ENCODE data around the gene SCN3B. TPM values are rescaled to one million over a fixed set of nuclear protein-coding genes. Genes with fewer than 3 reads are reported as not detected.
A peak's percentile ranks its signal among the peaks of the same experiment; 100 is the strongest.

Gene SCN3B, protein sequence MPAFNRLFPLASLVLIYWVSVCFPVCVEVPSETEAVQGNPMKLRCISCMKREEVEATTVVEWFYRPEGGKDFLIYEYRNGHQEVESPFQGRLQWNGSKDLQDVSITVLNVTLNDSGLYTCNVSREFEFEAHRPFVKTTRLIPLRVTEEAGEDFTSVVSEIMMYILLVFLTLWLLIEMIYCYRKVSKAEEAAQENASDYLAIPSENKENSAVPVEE
- 1 to 10 TPM in 2 of 5 donors, not detected in 3; 1.4 to 2.2 TPM for total RNA-seq
- polyA plus RNA-seq: under 1 TPM; 0.15 to 0.38 (median 0.19) TPM
- long read RNA-seq, donor 1, full-length matches to known transcripts: 1 of 1 reads
- long read RNA-seq, donor 1, partial matches to known transcripts: 0 of 1 reads
- long read RNA-seq, donor 1, other reads (novel, unspliced or antisense): 0 of 1 reads
- long read RNA-seq, donor 2, full-length matches to known transcripts: 1 of 1 reads
- long read RNA-seq, donor 2, partial matches to known transcripts: 0 of 1 reads
- long read RNA-seq, donor 2, other reads (novel, unspliced or antisense): 0 of 1 reads
- long read RNA-seq, donor 3, full-length matches to known transcripts: 2 of 2 reads
- long read RNA-seq, donor 3, partial matches to known transcripts: 0 of 2 reads
- long read RNA-seq, donor 3, other reads (novel, unspliced or antisense): 0 of 2 reads
- long read RNA-seq, donor 4, full-length matches to known transcripts: 1 of 1 reads
- long read RNA-seq, donor 4, partial matches to known transcripts: 0 of 1 reads
- long read RNA-seq, donor 4, other reads (novel, unspliced or antisense): 0 of 1 reads
- long read RNA-seq, donor 5: 0 reads
- long read RNA-seq, donor 6, full-length matches to known transcripts: 2 of 2 reads
- long read RNA-seq, donor 6, partial matches to known transcripts: 0 of 2 reads
- long read RNA-seq, donor 6, other reads (novel, unspliced or antisense): 0 of 2 reads
- long read RNA-seq, donor 7, full-length matches to known transcripts: 5 of 20 reads
- long read RNA-seq, donor 7, partial matches to known transcripts: 15 of 20 reads
- long read RNA-seq, donor 7, other reads (novel, unspliced or antisense): 0 of 20 reads
- long read RNA-seq, donor 8, full-length matches to known transcripts: 2 of 2 reads
- long read RNA-seq, donor 8, partial matches to known transcripts: 0 of 2 reads
- long read RNA-seq, donor 8, other reads (novel, unspliced or antisense): 0 of 2 reads
- long read RNA-seq, donor 9: 0 reads
- long read RNA-seq, donor 10, full-length matches to known transcripts: 3 of 3 reads
- long read RNA-seq, donor 10, partial matches to known transcripts: 0 of 3 reads
- long read RNA-seq, donor 10, other reads (novel, unspliced or antisense): 0 of 3 reads

DNA sequence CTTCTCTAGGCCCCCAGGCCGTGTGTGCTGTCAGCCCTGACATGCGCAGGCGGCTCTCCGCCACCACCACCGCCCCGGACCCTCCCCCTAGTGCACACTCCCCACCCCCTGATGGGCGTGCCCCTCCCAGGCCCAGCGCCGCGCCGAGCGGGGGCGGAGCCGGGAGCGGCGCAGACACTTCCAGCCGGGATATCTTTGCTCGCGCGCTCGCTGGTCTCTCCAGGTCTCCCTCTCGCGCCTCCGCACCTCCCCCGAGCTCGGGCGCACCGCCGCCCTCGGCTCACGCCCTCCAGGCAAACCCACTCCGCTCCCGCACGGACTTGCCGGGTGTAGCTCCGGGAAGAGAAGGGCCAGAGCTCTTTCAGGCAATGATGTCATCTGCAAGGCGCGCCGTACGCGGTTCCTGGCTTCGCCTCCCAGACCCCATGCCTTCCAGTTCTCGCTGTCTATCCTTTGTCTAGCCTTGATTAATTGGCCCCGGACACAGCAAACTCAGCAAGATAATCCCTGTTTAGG is at the start of gene SCN3B:
Gene SCN3B (minus strand): TSS at position 59 of the 516 bp plus-strand sequence. CDS start 823 bp downstream, outside the sequence.
- no peaks in the 10 kb centered on the region for H3K36me3 ChIP-seq
- H3K27ac ChIP-seq: peak within 1 kb of the TSS; percentile 3 to 71 (median 52)
- peak; percentile 66 to 95 for DNase-seq
- H3K4me1 ChIP-seq: peaks cover 9 to 22% (median 19%) of the 10 kb centered on the region in 4 donors
- peak within 1 kb of the TSS; percentile 53 to 80 (median 58) for H3K4me3 ChIP-seq
- TF ChIP-seq, protein P1, sequence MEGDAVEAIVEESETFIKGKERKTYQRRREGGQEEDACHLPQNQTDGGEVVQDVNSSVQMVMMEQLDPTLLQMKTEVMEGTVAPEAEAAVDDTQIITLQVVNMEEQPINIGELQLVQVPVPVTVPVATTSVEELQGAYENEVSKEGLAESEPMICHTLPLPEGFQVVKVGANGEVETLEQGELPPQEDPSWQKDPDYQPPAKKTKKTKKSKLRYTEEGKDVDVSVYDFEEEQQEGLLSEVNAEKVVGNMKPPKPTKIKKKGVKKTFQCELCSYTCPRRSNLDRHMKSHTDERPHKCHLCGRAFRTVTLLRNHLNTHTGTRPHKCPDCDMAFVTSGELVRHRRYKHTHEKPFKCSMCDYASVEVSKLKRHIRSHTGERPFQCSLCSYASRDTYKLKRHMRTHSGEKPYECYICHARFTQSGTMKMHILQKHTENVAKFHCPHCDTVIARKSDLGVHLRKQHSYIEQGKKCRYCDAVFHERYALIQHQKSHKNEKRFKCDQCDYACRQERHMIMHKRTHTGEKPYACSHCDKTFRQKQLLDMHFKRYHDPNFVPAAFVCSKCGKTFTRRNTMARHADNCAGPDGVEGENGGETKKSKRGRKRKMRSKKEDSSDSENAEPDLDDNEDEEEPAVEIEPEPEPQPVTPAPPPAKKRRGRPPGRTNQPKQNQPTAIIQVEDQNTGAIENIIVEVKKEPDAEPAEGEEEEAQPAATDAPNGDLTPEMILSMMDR (IDR thresholded peaks at IDR 0.05): no peak
- TF ChIP-seq EP300 (IDR thresholded peaks at IDR 0.05) (no peak), POLR2A (IDR thresholded peaks at IDR 0.05) (no peak), POLR2AphosphoS5 (IDR thresholded peaks at IDR 0.05) (no peak)
- intact Hi-C loops (cut with DNase I; ENCODE audit: low total_unique reads): no loop called here
- no peaks in the 10 kb centered on the region for H3K9me3 ChIP-seq
- peaks cover 0 to 62% (median 28%) of the 10 kb centered on the region in 3 donors for H3K27me3 ChIP-seq
- WGBS, 5 donors: 0 to 2% (median 1%) methylated on average over 26 to 44 of the region's 44 CpGs

DNA sequence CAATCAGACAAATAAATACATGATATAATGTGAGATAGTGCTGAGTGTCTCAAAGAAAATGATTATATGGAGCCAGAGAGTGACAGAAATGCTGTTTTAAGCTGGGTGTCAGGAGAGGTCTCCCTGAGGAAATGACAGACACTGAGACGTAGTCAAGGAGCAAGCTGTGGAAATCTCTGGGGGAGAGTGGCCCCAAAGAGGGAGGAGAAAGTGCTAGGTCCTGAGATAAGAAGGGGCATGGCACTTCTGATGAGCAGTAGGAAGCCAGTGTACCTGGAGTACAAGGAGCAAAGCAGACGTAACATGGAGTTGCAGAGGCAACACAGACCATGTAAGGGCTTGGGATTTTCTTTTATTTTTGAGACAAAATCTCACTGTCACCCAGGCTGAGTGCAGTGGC is 48.3 kb upstream of the SCN3B start:
- peak in 1 of 2 donors; percentile 15 for DNase-seq
- WGBS, 5 donors: 49 to 62% (median 56%) methylated on average over 2 of the region's 2 CpGs
- H3K4me1 ChIP-seq: no peaks in the 10 kb centered on the region
- H3K4me3 ChIP-seq: no peak overlapping the region
- H3K27ac ChIP-seq: no peak overlapping the region
- no peak for TF ChIP-seq POLR2A (IDR thresholded peaks at IDR 0.05)
- TF ChIP-seq EP300 (IDR thresholded peaks at IDR 0.05): no peak
- TF ChIP-seq, protein P1 (IDR thresholded peaks at IDR 0.05): no peak
- no peak for TF ChIP-seq POLR2AphosphoS5 (IDR thresholded peaks at IDR 0.05)
- no peaks in the 10 kb centered on the region for H3K9me3 ChIP-seq
- intact Hi-C loops (cut with DNase I; ENCODE audit: low total_unique reads): no loop called here
- peaks cover 0 to 21% (median 0%) of the 10 kb centered on the region in 3 donors for H3K27me3 ChIP-seq
- no peaks in the 10 kb centered on the region for H3K36me3 ChIP-seq

DNA sequence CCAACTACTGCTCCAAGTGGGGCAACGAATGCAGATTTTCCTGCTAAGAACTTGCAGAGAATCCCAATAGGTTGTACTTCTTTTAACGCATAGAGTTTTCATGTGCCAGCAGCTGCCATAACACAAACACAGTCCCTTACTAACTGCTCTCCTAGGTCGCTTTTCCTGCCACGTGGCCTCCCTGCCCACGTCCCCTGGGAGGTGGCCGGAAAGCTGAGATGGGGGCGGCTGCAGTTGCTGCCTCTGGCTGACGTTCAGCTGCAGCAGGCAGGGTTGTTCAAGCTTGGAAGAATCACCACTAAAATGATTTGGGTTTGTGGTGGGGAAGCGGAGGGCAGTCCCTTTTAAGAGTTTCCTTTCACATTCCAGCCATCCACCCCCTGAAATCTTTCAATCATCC is 47.7 kb upstream of the SCN3B start:
- DNase-seq: peak in 1 of 2 donors; percentile 41
- intact Hi-C loops (cut with DNase I; ENCODE audit: low total_unique reads): no loop called here
- WGBS, 5 donors: 52 to 66% (median 57%) methylated on average over 9 of the region's 9 CpGs
- Histone ChIP-seq H3K4me3 (no peak overlapping the region), H3K36me3 (no peaks in the 10 kb centered on the region), H3K4me1 (no peaks in the 10 kb centered on the region), H3K27me3 (peaks cover 0 to 21% (median 0%) of the 10 kb centered on the region in 3 donors), H3K9me3 (no peaks in the 10 kb centered on the region), H3K27ac (no peak overlapping the region)
- TF ChIP-seq EP300 (IDR thresholded peaks at IDR 0.05) (no peak), POLR2A (IDR thresholded peaks at IDR 0.05) (no peak)
- TF ChIP-seq, protein P1 (IDR thresholded peaks at IDR 0.05): no peak

All from stomach (tissue), 19 donors.